Measurements from ENCODE around the gene CRIP1.

DNA sequence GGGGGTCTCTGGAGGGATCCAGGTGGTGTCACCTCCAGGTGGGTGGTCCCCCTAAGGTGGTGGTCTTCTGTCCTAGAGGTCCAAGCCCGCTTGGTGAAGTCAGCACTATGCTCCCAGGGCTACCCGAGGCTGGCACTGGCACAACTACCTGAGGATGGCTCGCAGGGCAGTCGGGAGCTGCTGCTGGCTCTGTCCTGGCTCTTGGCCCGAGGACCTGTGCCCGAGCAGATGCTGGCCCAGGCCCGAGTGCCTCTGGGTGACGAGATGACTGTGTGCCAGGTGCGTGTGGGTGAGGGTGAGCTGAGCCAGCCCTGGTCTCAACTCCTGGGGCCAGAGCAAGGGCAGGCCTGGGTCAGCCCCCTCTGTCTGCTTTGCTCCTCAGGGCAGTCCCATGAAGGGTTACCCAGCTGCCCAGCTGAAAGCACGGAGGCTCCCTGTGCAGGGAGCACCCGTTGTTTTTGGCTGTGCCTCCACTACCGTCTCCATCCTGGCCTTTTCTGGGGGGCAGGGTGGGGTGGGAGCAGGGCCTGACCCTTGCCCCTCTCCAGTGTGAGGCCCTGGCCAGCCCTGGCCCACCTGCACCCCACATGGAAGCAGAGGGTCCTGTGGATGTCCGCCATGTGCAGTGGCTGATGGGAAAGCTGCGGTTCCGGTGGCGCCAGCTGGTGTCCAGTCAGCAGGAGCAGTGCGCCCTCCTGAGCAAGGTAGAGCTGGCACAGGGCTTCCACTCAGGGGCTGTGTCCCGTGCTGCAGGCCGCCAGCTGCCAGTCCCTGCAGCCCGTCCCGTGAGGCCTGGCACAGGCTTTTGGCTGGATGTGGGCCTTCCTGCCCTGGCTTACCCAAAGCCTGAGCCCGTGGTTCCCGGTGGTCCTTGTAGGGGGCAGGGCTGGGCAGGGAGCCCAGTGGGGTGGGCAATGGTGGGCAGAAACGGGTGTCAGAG is 5.6 kb downstream of the CRIP1 start:
- TF ChIP-seq, protein P1, sequence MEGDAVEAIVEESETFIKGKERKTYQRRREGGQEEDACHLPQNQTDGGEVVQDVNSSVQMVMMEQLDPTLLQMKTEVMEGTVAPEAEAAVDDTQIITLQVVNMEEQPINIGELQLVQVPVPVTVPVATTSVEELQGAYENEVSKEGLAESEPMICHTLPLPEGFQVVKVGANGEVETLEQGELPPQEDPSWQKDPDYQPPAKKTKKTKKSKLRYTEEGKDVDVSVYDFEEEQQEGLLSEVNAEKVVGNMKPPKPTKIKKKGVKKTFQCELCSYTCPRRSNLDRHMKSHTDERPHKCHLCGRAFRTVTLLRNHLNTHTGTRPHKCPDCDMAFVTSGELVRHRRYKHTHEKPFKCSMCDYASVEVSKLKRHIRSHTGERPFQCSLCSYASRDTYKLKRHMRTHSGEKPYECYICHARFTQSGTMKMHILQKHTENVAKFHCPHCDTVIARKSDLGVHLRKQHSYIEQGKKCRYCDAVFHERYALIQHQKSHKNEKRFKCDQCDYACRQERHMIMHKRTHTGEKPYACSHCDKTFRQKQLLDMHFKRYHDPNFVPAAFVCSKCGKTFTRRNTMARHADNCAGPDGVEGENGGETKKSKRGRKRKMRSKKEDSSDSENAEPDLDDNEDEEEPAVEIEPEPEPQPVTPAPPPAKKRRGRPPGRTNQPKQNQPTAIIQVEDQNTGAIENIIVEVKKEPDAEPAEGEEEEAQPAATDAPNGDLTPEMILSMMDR (IDR thresholded peaks at IDR 0.05): no peak
- TF ChIP-seq EP300 (IDR thresholded peaks at IDR 0.05): no peak

All from suprapubic skin (tissue), 3 donors.